Suppressor macrophage treated with lipopolysaccharide for 4 hours (primary cell): ENCODE measurements around the gene REXO5.
A peak's percentile ranks its signal among the peaks of the same experiment; 100 is the strongest.
"Not testable (repeated sequence)": the region's sequence is repeated elsewhere in the genome, so short reads cannot be mapped to it uniquely, and the experiment has no call there.

ENCODE experiments used
- DNase-seq: peaks from one replicate; pipeline ENCODE4 v3.0.0-alpha.2; 2020

REXO5 gene

GRCh38 chr16:20803561-20804214, 2.6 kb upstream of the REXO5 start:
- DNase-seq, result no peak

GRCh38 chr16:20805684-20806167, 601 bp upstream of the REXO5 start:
- DNase-seq, result not testable (repeated sequence)

- DNase-seq, result no peak
Measured at GRCh38 chr16:20807862-20808261, 1.5 kb downstream of the REXO5 start.

DNA sequence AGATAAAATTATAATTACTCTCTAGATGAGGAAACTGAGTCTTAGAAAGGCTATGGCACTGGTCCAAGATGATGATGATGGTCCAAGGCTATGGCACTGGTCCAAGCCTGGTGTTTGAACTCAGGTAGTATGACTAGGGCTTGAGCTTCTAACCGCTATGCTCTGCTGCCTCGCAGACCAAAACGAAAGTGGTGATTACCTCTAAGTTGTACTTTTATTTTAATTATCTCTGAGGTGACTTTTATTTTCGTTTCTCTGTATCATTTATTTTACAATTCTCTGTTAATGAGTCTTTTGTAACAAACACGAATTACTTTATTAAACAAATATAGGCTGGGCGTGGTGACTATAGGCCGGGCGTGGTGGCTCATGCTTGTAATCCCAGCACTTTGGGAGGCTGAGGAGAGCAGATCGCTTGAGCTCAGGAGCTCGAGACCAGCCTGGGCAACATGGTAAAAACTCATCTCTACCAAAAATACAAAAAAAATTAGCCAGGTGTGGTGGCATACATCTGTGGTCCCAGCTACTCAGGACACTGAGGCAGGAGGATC, 5.6 kb downstream of the REXO5 start:
- no peak for DNase-seq

- DNase-seq, result no peak
Measured at GRCh38 chr16:20812510-20812909, 6.2 kb downstream of the REXO5 start.

DNA sequence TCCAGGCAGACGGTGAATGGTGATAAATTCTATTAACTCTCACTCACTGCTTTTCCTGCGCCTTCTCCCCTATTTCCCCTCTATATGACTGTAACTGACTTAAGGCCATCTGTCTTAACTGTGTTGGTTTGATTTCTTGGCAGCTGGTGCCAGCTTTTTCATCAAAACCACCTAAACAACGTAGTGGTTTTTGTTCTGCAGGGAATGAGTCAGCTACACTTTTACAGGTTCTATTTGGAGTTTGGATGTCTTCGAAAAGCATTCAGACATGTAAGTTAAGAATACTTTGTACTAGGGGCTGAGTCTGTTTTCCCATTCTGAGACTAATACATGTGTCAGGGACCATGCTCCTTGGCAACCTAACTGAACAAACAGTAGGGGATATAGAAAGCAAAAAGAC, 8.5 kb downstream of the REXO5 start:
- no peak for DNase-seq

GRCh38 chr16:20818929-20819585, 12.7 kb downstream of the REXO5 start:
- no peak for DNase-seq

- no peak for DNase-seq
Measured at GRCh38 chr16:20821682-20822081, 15.4 kb downstream of the REXO5 start.

GRCh38 chr16:20822521-20823325, 16.4 kb downstream of the REXO5 start:
- peak; percentile 45 for DNase-seq

- DNase-seq, result no peak
Measured at GRCh38 chr16:20826039-20826566, 19.8 kb downstream of the REXO5 start.

- DNase-seq, result no peak
Measured at GRCh38 chr16:20829536-20829935, 23.2 kb downstream of the REXO5 start.

GRCh38 chr16:20830372-20830771, 24.0 kb downstream of the REXO5 start:
- no peak for DNase-seq

- DNase-seq, result no peak
Measured at GRCh38 chr16:20833086-20833485, 26.8 kb downstream of the REXO5 start.

GRCh38 chr16:20838240-20838639, 31.9 kb downstream of the REXO5 start:
- DNase-seq, result peak; percentile 31

- DNase-seq, result no peak
Measured at GRCh38 chr16:20839504-20839903, 33.2 kb downstream of the REXO5 start.

- no peak for DNase-seq
Measured at GRCh38 chr16:20844054-20844453, 37.7 kb downstream of the REXO5 start.

DNA sequence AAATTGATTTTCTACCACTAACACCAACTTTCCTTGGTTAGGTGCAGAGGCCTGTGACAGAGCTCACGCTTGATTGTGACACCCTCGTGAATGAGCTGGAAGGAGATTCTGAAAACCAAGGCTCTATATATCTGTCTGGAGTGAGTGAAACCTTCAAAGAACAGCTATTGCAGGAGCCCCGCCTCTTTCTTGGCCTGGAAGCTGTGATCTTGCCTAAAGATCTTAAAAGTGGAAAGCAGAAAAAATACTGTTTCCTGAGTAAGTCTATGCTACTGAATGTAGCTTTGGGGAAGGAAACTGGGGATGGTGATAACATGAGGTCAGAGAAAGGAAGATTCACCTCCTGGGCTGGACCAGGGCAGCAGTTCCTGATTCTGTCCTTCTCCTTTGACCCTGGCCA, 38.3 kb downstream of the REXO5 start:
- no peak for DNase-seq

DNA sequence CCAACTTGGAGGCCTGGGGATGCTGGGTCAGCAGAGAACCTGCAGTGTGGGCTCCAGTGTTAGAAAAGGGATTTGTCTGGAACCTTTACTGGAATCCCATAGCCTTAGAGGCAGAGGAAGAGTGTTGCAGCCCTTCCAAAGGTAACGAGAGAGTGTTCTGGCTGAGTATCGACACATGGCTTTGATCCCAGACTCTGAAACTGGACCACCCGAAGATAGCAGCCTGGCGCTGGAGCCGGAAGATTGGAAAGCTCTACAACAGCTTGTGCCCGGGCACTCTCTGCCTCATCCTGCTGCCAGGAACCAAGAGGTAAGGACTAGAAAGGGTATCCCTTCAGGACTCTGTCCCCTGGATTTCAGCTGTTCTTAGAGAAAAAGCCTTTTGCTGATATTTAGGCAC, 39.7 kb downstream of the REXO5 start:
- DNase-seq, result no peak

- DNase-seq, result no peak
Measured at GRCh38 chr16:20846551-20846950, 40.2 kb downstream of the REXO5 start.

DNA sequence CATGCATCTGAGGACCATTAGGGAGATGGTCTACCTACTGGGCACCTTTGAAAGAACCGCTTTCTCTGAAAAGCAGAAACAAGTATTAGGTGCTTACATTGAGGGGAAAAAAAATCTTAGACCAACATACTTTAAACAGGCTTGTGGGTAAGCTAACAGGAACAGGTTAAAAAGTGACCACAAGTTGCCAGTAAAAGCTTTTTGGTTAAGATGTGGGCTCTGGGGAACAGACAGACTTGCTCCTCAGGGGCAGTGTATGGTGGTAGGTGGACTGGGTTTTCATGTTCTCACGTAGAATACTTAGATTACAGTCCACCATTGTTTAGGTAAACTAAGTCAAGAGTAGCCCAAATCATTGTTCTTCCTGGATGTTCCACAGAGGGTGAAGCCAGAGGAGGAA, 41.2 kb downstream of the REXO5 start:
- DNase-seq, result no peak

DNA sequence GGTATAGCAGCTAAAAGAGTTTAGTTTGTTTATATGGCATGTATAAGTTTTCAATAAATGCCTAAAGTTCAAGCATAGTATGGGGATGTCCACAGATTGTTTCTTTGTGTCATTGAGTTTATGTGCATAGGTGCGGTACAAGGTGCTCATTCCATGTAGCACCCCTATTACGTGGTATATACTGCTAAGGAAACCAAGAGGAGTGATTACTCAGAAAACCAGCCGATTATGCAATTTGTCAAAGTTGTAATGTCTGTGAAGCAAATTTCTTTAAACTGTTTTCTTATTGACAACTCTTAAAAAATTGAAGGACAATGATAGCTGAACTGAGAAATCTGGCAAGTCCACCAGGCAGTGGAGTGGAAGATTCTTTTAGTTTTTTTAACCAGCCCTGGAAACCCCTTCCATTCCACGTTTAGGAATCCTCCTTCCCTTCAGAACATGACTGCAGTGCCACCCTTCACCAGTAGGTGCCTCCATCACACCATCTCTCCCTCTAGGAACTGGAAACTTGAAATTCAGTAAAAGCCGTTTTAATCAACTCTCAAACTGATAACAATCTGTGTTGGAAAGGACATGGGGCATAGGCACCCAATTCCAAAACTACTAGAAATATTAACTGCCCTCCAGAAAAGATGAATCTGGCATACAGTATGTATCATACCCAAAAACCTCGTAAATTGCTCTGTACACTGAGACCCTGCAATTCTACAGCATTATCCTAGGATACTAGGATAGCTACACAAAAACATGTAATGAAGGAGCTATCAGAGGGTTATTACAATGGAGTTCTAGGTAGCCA, 43.5 kb downstream of the REXO5 start:
- peak; percentile 73 for DNase-seq

GRCh38 chr16:20850981-20851380, 44.7 kb downstream of the REXO5 start:
- no peak for DNase-seq
